ENCODE measurements around the gene ACAP3.

Gene ACAP3

DNA sequence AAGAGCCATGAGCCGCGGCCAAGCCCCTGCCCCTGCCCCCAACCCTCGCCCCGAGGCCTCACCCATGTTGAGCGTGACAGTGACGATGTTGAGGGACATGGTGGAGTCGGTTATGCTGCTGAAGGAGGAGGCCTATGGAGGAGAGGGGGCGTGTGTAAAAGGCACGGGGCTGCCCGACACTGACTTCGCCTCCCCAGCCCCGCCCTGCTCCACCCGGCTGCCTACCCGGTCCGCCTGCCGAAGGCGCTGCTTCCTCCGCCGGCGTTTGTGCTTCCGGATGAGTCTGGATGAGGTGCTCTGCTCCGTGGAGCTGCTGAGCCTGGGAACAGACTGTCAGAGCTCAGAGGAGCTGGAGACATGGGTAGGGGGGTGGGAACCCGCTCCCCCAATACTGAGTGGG, 32.5 kb upstream of the ACAP3 start:
- no peak overlapping the region for H3K27ac ChIP-seq (ENCODE audit: low read depth, low read length)
- peaks cover 5% of the 10 kb centered on the region; the same call in 1 of the 2 replicates for H3K9me3 ChIP-seq (ENCODE audit: control insufficient read depth, insufficient read depth, low read length)

DNA sequence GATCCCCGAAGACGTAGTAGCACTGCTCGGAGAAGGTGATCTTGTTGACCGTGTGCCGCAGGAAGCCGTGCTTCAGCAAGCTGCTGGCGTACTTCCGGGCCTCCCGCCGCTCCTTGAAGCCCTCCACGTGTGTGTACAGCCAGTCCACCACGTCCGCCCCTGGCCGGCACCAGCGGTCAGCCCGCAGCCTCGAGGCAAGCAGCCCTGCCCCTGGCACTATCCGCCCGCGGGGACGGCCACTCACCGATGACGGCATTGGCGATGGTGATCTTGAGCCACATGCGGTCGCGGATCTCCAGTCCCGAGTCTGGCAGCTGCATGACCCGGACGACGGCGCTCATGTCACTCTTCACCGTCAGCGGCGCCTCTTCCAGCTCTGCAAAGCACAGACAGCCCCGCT, 30.5 kb upstream of the ACAP3 start:
- no peak overlapping the region for H3K4me2 ChIP-seq (ENCODE audit: low read length)
- H3K4me3 ChIP-seq (ENCODE audit: low read length) = no peak overlapping the region
- peaks cover 29% of the 10 kb centered on the region for H3K36me3 ChIP-seq (ENCODE audit: control insufficient read depth, low read length)
- no peaks in the 10 kb centered on the region for H3K4me1 ChIP-seq (ENCODE audit: control insufficient read depth, low read length)
- H3K79me2 ChIP-seq (ENCODE audit: control insufficient read depth, low read length) = peaks cover 1% of the 10 kb centered on the region
- no peak overlapping the region for H3K27ac ChIP-seq (ENCODE audit: low read depth, low read length)
- TF ChIP-seq, protein P1, sequence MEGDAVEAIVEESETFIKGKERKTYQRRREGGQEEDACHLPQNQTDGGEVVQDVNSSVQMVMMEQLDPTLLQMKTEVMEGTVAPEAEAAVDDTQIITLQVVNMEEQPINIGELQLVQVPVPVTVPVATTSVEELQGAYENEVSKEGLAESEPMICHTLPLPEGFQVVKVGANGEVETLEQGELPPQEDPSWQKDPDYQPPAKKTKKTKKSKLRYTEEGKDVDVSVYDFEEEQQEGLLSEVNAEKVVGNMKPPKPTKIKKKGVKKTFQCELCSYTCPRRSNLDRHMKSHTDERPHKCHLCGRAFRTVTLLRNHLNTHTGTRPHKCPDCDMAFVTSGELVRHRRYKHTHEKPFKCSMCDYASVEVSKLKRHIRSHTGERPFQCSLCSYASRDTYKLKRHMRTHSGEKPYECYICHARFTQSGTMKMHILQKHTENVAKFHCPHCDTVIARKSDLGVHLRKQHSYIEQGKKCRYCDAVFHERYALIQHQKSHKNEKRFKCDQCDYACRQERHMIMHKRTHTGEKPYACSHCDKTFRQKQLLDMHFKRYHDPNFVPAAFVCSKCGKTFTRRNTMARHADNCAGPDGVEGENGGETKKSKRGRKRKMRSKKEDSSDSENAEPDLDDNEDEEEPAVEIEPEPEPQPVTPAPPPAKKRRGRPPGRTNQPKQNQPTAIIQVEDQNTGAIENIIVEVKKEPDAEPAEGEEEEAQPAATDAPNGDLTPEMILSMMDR (IDR thresholded peaks at IDR 0.05; ENCODE audit: low read depth, low read length, poor library complexity, severe bottlenecking) = no peak
- no peak for TF ChIP-seq EZH2phosphoT487 (IDR thresholded peaks at IDR 0.05; ENCODE audit: borderline replicate concordance, low read length)
- peaks cover 5% of the 10 kb centered on the region; the same call in 1 of the 2 replicates for H3K9me3 ChIP-seq (ENCODE audit: control insufficient read depth, insufficient read depth, low read length)
- H3K9me2 ChIP-seq (replicated peaks; ENCODE audit: control insufficient read depth, low read length) = no peaks in the 10 kb centered on the region
- no peaks in the 10 kb centered on the region for H3K27me3 ChIP-seq (ENCODE audit: control insufficient read depth, low read length)
- peaks cover 5% of the 10 kb centered on the region; the same call in 1 of the 2 replicates for H4K20me1 ChIP-seq (ENCODE audit: control insufficient read depth, insufficient read depth, low read depth, low read length)
- H3F3A ChIP-seq (ENCODE audit: control insufficient read depth, insufficient read depth) = no peaks in the 10 kb centered on the region

More for the DNA sequence above, 32.5 kb upstream of the ACAP3 start:
- peaks cover 29% of the 10 kb centered on the region for H3K36me3 ChIP-seq (ENCODE audit: control insufficient read depth, low read length)
- H3K27me3 ChIP-seq (ENCODE audit: control insufficient read depth, low read length) = no peaks in the 10 kb centered on the region
- no peaks in the 10 kb centered on the region for H3K4me1 ChIP-seq (ENCODE audit: control insufficient read depth, low read length)
- TF ChIP-seq EZH2phosphoT487 (IDR thresholded peaks at IDR 0.05; ENCODE audit: borderline replicate concordance, low read length) = no peak
- TF ChIP-seq, protein P1 (IDR thresholded peaks at IDR 0.05; ENCODE audit: low read depth, low read length, poor library complexity, severe bottlenecking) = no peak
- no peak overlapping the region for H3K4me2 ChIP-seq (ENCODE audit: low read length)
- H4K20me1 ChIP-seq (ENCODE audit: control insufficient read depth, insufficient read depth, low read depth, low read length) = peaks cover 5% of the 10 kb centered on the region; the same call in 1 of the 2 replicates
- peaks cover 19% of the 10 kb centered on the region for H3K79me2 ChIP-seq (ENCODE audit: control insufficient read depth, low read length)
- H3K4me3 ChIP-seq (ENCODE audit: low read length) = no peak overlapping the region
- H3K9me2 ChIP-seq (replicated peaks; ENCODE audit: control insufficient read depth, low read length) = no peaks in the 10 kb centered on the region
- no peaks in the 10 kb centered on the region for H3F3A ChIP-seq (ENCODE audit: control insufficient read depth, insufficient read depth)

DNA sequence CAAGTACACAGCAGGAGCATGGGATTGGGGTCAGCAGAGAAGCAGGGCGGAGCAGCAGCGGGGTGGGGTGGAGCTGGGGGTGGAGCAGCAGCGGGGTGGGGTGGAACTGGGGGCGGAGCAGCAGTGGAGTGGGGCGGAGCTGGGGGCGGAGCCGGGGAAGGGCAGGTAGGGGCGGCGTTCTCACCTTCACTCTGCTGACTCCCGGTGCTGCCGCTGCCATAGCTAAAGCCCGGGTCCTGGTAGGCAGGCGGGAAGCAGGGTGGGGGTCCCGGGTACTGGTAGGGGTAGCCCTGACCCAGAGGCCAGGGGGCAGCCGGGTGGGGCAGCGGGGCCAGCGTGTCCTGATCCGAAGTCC, 30.0 kb upstream of the ACAP3 start:
- no peaks in the 10 kb centered on the region for H3F3A ChIP-seq (ENCODE audit: control insufficient read depth, insufficient read depth)
- TF ChIP-seq, protein P1 (IDR thresholded peaks at IDR 0.05; ENCODE audit: low read depth, low read length, poor library complexity, severe bottlenecking) = no peak
- no peak for TF ChIP-seq EZH2phosphoT487 (IDR thresholded peaks at IDR 0.05; ENCODE audit: borderline replicate concordance, low read length)
- peaks cover 5% of the 10 kb centered on the region; the same call in 1 of the 2 replicates for H3K9me3 ChIP-seq (ENCODE audit: control insufficient read depth, insufficient read depth, low read length)
- no peaks in the 10 kb centered on the region for H3K79me2 ChIP-seq (ENCODE audit: control insufficient read depth, low read length)
- H3K27ac ChIP-seq (ENCODE audit: low read depth, low read length) = no peak overlapping the region
- peaks cover 5% of the 10 kb centered on the region; the same call in 1 of the 2 replicates for H4K20me1 ChIP-seq (ENCODE audit: control insufficient read depth, insufficient read depth, low read depth, low read length)
- peaks cover 29% of the 10 kb centered on the region for H3K36me3 ChIP-seq (ENCODE audit: control insufficient read depth, low read length)
- H3K27me3 ChIP-seq (ENCODE audit: control insufficient read depth, low read length) = no peaks in the 10 kb centered on the region
- no peak overlapping the region for H3K4me3 ChIP-seq (ENCODE audit: low read length)
- H3K9me2 ChIP-seq (replicated peaks; ENCODE audit: control insufficient read depth, low read length) = no peaks in the 10 kb centered on the region
- no peaks in the 10 kb centered on the region for H3K4me1 ChIP-seq (ENCODE audit: control insufficient read depth, low read length)
- H3K4me2 ChIP-seq (ENCODE audit: low read length) = no peak overlapping the region

Measured in DOHH2 (cell line).